ENCODE data around the gene PRR12.
A peak's percentile ranks its signal among the peaks of the same experiment; 100 is the strongest.
"Not testable (repeated sequence)": the region's sequence is repeated elsewhere in the genome, so short reads cannot be mapped to it uniquely, and the experiment has no call there.

PRR12 gene

DNA sequence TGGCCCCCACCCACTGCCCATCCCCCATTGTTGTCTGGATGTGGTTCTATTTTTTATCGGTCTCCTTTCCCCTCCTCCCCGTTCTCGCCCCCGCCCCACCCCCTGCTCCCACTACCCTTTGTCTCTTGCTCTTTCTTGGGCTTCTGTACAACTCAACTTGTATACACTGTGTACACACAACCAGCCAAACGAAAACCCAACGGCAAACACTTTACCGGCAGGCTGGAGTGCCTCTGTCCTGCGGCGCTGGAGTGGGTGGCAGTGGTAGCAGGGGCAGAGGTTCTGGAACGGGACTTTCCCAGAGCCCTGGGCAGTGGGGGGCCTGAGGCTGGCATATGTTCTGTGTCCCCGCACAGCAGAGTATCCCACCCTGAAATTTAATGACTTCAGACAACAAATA is 35.2 kb downstream of the PRR12 start:
- no peak for DNase-seq

DNA sequence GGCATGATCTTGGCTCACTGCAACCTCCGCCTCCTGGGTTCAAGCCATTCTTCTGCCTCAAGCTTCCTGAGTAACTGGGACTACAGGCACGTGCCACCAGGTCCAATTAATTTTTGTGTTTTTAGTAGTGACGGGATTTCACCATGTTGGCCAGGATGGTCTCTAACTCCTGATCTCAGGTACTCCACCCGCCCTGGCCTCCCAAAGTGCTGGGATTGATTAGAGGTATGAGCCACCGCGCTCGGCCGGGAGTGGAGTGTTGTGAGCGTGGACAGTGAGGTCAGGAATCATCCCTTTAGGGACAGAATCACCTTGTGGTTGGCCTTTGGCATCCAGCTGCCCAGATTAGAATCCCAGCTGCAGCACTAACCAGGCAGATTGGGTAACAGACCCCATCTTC is 38.7 kb downstream of the PRR12 start:
- no peak for DNase-seq

DNA sequence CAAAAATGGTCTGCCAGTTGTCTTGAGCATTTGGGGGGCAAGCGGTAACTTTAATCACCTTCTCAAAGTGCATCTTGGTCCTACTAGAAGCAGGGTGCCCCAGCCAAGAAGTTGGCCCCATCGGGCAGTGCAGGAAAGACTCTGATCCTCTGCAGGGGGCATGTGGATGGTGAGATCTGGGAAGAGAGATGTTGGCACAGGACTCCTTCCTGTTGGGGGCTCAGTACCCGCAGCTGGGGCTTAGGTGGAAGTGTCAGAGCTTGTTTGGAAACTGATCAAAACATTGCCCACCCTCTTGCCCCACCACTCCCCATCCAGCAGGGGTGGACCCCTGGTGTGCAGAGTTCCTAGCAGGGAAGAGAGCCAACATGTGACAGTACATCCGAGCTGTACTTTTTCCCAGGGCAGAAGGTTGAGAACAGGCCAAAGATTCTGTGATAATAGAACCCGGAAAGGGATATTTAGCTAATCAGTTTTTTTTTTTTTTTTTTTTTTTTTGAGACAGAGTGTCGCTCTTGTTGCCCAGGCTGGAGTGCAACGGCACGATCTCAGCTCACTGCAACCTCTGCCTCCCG is 40.1 kb downstream of the PRR12 start:
- DNase-seq: no peak

DNA sequence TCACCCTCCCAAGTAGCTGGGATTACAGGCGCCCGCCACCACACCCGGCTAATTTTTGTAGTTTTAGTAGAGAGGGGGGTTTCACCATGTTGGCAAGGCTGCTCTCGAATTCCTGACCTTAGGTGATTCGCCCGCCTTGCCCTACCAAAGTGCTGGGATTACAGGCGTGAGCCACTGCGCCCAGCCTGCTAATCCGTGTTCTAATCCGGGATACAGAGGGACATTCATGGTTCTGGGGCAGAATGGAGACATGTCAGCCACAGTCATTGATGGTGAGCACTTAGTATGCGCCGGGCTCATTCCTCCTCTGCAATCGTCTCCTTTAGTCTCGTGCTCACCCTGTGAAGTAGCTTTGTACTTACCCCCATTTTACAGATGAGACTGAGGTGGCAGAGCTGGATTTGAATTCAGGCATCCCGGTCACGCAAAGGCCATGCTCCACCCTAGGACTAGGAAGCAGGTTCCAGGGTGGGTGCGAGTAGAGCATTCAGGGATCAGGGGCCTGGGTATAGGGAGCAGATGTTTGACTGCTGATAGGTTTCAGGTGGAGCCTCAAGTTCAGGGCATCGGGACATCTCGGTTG is 40.7 kb downstream of the PRR12 start:
- DNase-seq: no peak

DNA sequence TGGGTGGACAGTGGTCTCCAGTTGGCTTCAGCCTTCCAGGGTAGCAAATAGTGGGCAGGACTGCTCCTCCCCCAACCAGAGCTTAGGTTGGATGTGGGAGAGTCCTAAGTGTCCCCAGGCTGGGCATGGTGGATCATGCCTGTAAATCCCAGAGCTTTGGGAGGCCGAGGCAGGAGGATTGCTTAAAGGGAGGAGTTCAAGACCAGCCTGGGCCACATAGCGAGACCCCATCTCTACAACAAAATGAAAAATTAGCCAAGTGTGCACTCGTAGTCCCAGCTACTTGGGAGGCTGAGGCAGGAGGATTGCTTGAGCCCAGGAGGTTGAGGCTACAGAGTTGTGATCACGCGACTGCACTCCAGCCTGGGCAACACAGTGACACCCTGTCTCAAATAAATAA is 41.6 kb downstream of the PRR12 start:
- no peak for DNase-seq

DNA sequence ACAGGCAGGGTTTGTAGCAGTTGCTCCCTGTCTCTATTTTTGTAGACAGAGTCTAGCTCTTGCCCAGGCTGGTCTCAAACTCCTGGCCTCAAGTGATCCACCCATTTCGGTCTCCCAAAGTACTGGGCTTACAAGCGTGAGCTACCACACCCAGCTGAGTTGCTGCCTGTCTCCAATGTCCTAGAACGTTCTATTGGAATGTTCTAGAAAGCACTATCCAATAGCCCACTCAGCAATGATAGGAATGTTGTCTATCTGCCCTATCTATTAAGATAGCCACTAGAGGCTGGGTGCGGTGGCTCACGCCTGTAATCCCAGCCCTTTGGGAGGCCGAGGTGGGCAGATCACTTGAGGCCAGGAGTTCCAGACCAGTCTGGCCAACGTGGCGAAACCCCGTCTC is 42.3 kb downstream of the PRR12 start:
- DNase-seq: not testable (repeated sequence)

DNA sequence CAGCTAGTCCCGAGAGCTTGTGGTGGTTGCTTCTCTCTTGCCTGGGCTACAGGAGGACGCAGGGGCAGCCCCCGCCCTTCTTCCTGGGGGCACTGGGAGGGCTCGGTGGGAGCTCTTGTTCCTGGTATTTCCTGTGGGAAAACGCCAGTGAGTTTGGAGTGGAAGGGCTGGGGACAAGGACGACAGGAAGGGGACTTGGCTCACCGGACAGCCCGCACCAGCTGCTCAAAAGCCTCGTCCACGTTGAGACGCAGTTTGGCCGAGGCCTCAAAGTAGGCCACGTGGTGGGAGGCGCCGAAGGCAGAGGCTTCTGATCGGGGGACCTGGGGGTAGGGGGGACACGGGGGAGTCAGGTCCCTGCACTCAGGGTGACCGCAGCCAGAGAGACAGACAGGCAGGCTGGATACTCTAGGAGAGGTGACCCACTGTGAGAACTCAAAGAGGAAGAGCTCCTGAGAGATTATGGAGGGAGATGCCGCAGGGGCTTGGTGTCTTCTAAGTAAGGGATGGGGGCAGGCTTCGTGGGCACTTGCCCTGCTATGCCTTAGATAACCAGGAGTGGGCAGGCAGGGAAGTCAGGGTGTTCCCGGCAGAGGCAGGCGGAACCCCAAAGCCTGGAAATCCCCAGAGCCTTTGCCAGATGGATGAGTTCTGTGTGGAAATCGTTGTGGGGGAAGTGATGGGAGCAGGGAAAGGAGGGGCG is 44.7 kb downstream of the PRR12 start:
- no peak for DNase-seq

DNA sequence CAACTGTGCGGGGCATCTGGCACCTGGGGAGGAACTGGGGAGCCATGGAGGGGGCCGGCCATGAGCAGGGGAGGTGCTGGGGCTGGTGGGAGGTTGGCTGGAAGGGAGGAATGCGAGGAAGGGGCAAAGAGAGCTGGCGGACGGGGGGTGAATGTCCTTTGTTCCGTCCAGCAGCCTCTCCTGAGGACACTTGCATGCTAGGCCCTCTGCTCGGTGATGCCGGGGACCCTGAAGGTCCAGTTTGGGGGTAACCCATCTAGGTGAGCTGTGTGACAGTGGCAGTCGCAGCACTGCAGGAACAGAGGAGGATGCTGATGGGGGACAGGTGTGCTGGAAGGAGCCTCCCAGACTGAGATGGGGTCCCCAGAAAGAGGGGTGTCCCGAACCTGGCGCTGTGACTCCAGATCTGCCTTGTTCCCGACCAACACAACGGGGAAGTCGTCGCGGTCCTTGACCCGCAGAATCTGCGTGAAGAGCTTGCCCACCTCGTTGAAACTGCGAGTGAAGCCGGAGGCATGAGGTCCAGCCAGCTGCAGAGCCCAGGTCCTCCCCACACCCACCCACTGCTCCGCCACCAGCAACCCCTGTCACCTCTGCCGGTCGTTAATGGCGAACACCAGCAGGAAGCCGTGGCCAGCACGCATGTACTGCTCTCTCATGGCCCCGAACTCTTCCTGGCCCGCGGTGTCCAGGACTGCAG is 45.4 kb downstream of the PRR12 start:
- DNase-seq: no peak

DNA sequence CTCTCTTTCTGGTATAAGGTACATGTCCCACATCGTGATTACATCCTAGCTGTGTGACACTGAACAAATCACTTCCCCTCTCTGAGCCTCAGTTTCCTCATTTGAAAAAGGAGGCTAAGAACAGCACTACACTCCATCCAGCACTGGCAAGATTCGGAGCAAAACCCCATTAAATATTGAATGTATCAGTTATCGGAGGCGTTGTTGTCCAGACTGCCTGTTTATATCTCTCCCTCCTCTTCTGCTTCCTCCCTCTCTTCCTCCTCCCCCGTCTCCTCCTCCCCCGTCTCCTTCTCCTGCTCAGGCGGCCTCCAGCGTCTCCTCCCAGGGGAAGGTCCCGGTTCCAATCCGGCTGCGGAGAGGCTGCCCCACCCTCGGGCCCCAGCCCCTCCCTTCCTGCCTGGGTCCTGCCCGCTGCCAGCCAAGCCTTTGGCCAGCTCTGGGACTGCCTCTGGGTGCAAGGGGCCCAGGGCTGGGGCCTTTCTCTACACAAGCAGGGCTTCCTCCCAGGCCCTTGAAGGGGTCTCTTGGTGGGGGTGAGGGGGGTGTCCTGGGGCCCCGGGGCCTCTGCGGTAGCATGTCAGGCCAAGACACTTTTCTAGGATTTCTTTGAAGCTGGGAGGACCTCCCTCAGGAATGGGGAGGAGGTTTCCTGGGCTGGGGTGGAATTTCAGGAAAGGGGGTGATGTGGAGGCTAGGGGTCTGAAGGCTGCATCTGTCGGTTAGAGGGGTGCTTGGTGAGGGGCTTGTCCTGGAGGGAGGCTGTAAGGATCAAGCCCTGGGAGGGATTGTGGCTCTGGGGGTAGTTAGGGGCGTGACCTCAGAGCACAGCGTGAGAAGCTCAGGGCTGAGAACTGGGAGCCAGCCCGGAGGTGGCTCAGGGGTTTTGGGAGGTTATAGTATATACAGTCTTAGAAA is 47.1 kb downstream of the PRR12 start:
- no peak for DNase-seq

DNA sequence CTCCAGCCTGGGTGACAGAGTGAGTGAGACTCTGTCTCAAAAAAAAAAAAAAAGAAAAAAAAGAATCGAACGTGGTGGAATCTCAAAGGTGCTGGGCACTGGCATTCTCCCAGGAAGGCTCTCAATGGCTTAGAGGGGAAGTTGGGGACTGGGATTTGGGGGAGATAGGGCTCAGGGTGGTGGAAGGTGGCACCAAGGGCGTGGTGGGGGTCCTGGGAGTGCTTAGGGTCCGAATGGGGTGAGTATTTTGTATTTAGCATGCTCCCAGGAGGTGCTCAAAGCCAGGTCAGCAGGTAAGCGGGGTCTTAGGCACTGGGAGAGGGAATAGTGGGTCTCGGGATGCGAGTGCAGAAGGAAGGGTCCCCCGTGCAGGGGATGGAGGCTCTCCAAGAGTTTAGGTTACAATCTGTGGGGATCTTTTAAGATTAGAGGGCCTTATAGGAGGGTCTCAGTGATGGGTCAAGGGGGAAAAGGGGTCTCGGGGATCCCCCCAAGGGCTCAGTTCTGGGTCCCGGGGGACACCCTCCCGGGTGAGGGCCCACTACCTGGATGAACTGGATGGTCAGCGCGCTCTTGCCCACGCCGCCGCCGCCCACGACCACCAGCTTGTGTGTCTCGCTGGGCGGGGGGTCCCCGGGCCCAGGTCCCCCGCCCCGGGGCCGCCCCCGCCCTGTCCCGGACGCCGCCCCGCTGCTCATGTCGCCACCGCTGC is 48.6 kb downstream of the PRR12 start:
- no peak for DNase-seq

DNA sequence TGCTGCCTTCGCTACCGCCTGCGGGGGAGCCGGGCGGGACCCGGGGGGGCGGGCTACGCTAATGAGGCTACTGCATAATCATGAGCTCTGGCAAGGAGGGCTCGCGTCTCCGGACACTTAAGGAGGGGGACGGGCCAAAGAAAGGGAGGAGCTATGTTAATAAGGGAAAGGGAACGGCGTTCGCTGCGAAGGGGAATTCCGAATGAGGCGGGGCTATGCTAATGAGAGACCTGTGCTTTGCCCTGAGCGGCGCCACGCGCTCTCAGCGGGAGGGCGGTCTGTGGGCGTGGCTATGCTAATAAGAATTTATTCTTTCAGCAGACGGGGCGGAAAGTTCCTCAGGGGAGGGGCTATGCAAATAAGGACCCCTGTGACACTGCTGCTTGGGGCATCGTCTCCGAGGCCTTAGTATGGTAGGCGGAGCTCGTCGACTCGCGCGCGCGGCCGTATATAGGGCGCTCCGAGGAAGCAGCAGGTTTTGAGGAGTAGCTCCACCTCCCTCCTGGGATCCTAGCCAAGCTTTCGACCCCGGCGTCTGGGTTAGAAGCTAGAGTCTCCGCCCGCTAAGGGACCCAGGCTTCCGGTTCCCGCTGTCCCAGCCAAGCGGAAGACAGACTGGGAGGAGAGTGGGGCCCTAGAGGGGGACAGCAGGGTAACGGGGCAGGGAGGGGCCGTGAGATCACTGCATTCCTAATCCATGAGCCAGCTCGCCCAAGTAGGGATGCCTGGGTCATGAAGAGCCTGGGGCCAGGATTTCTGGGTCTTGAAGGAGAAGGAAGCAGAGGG is 49.3 kb downstream of the PRR12 start, which contains the start of gene RRAS:
TSS of gene RRAS (minus strand) at position 31 of the 786 bp plus-strand sequence. CDS start 45 bp downstream, outside the sequence.
- peak; percentile 100 for DNase-seq

DNA sequence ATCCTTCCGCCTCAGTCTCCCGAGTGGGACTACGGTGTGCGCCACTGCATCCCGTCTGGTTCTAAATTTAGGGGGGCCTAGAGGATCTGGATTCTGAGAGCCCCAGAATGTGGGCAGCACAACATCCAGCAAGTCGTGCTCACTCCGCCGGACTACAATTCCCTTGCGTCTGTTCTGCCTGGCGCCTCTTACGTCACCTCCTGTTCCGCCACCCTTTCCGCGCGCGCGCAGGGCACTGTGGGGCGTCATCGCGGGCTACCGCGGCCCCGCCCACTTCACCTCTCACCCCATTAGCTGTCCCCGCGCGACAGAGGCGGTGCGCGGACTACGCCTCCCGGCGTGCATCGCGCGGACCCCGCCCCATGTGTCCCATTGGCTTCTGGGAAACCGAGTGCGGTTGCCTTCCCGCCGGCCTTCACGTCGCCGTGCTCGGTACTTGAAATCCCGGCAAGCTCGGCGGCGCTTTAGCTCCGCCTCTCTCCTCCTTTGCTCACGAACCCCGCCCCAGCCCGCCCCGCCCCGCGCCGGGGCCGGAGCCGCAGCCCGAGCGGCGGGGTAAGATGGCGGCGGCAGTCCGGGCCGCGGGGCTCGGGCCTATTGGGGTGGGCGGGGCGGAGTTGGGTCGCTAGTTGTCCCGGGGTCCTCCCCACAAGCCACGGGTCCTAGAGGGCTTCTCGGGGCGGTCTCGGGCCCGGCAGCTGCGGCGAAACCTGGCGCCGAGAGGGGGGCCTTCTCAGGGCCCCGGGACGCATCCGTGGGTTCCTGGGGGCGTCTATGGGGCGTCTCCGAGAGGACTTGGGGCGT is 50.9 kb downstream of the PRR12 start, which contains the start of gene SCAF1:
TSS of gene SCAF1 (plus strand) at position 522 of the 804 bp plus-strand sequence. CDS start 2,818 bp downstream, outside the sequence.
- peak; percentile 99 for DNase-seq

DNA sequence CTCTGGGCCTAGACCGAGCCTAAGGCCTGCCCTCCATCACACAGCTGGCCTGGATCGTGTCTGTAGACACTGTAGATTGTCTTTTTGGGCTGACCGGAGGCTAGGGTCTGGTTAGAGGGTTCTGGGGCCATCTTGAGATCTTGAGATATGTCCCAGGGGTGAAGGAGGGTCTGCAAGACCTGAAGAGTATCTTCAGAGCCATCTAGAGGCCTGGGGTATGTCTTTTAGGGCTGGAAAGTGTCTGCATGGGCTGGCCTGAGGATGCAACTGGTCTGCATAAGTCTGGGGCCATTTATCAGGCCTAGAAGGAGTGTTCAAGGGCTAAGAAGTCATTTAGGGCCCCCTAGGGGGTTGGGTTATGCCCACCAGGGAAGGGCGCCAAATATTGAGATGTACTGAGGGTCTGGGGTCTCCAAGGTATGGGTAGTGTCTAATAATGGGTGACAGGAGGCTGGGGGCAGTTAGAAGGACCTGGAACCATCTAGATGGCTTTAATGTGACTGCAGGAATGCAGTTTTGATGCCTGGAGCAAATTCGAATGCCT is 51.6 kb downstream of the PRR12 start:
- no peak for DNase-seq

DNA sequence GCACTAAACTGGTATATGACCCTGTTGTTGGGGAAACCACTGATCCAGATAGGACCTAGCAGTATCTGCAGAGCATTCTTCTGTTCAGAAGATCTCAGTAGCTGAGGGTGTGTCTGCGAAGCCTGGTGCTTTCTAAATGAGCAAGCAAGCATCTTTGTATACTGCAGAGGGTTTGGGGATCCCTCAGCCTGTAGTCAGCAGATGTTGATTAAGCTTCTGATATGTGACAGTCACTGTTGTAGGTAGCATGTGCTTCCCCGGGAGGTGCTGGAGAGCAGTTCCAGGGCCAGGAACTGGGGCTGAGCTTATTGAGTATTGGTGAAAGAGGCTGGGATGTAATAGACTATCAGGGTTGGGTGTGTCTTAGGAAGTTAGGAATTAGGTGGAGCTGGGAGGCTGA is 52.5 kb downstream of the PRR12 start:
- no peak for DNase-seq

DNA sequence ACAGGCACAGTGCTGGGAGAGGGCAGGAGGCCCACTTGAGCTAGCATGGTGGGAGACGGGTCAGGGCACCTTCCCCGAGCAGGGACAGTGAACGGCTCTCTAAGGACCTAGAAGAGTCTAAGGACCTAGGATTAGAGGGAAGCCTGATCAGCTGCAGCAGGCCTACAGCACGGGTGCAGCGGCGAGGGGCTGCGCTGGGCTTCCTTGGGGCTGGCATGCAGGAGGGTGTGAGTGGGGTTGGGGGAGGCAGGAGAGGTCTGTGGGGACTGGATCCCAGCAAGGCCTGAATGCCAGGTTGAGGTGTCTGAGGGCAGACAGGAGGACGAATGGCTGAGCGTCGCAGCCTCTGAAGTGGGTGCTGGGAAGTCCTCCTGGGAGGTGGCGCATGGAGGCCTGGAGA is 54.6 kb downstream of the PRR12 start:
- no peak for DNase-seq

DNA sequence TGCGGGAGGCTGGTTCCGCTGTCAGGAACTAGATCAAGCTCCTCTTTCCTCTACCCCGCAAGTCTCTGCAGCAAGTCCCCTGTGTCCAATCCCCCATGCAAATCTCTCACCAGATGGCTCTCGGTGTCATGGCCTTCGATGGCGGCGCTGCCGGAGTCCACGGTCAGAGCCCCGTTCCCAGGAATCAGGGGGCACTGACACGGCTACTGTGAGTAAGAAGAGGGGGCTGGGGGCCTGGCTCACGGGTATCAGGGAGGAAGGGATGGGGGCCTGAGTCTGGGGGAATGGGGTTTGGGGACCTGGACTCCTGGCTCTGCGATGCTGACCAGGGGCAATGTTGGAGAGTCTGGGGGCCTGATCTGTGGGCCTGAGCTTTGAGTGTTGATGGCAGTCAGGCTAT is 55.0 kb downstream of the PRR12 start:
- DNase-seq: no peak

DNA sequence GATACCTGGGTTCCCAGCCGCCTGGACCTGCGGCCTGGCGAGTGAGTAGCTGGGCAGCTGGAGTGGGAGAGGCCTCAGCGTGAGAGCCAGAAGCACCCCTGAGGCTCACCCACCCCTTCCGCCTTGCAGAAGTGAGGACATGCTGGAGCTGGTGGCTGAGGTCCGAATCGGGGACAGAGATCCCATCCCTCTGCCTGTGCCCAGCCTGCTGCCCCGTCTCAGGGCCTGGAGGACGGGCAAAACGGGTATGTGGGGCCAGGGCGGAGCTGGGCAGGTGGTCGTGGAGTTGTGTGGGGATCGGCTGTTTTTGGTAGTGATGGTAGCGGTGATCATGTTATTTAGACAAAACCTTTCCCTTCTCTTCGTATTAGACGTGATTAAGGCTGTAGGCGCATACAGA is 55.6 kb downstream of the PRR12 start:
- DNase-seq: no peak

DNA sequence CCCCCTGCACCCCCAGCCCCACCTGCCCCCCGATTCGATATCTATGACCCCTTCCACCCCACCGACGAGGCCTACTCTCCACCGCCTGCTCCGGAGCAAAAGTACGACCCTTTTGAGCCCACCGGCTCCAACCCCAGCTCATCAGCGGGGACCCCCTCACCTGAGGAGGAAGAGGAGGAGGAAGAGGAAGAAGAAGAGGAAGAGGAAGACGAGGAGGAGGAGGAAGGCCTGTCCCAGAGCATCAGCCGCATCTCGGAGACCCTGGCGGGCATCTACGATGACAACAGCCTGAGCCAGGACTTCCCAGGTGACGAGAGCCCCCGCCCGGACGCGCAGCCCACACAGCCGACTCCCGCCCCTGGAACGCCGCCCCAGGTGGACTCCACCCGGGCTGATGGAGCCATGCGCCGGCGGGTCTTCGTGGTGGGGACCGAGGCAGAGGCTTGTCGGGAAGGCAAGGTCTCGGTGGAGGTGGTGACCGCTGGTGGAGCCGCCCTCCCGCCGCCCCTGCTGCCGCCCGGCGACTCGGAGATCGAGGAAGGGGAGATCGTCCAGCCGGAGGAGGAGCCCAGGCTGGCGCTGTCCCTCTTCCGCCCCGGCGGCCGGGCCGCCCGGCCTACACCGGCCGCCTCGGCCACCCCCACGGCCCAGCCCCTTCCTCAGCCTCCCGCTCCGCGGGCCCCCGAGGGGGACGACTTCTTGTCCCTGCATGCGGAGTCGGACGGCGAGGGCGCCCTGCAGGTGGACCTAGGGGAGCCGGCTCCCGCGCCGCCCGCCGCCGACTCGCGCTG is 60.2 kb downstream of the PRR12 start:
- no peak for DNase-seq

Data from NCI-H1436 treated with DMSO at 0.1 percent for 48 hours (cell line).